Measurements from ENCODE around the gene EML6. TPM values are rescaled to one million over a fixed set of nuclear protein-coding genes. Genes with fewer than 3 reads are reported as not detected.

The EML6 gene
- total and polyA plus RNA-seq, 12 donors: 0.07 to 1.5 (median 0.31) TPM

- Histone ChIP-seq H3K27me3 (no peaks in the 10 kb centered on the region), H3K9me3 (peaks cover 0 to 10% (median 0%) of the 10 kb centered on the region in 11 donors), H3K4me1 (peaks cover 0 to 95% (median 52%) of the 10 kb centered on the region in 9 donors), H3K27ac (no peak overlapping the region), H3K4me3 (no peak overlapping the region), H3K36me3 (peaks cover 0 to 16% (median 0%) of the 10 kb centered on the region in 9 donors)
- ATAC-seq: peak in 7 of 8 donors; percentile 64 to 87 (median 79)
- WGBS, 2 donors: 61 to 68% methylated on average over 6 of the region's 6 CpGs
- peak in 1 of 2 donors; percentile 48 for DNase-seq
- TF ChIP-seq CTCF (IDR thresholded peaks at IDR 0.05): peak; percentile 30 to 79 (median 70)
- intact Hi-C loops (cut with DNase I): loop anchor here in 8 of 10 donors (1.0 to 10.0 kb wide), 11 partner anchors 32 to 207 kb away; partner anchors contain the start of gene RTN4 (in 1 of the 8)
These were observed 291.8 kb downstream of the EML6 start for GRCh38 chr2:55014962-55015939.

DNA sequence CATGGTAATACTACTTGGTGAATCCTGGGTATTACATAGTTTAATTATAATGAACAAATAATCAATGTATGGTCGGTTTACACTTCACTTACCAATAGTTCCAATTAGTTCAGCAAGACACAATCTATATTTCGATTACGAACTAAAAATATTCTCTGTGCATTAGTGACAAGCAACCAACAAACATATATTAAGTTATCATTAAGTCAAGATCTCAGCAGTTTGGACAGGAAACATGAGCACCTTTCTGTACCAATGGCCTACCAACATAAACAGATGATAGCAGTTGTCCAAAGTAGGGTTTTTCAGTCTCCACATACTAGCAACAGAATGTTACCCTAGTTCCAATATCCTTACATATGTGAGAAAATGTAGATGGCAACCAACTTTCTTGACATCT is 294.0 kb downstream of the EML6 start:
- Histone ChIP-seq H3K4me3 (no peak overlapping the region), H3K9me3 (peaks cover 0 to 15% (median 0%) of the 10 kb centered on the region in 11 donors), H3K4me1 (peaks cover 0 to 93% (median 32%) of the 10 kb centered on the region in 9 donors), H3K27ac (no peak overlapping the region), H3K27me3 (no peaks in the 10 kb centered on the region), H3K36me3 (peaks cover 0 to 29% (median 0%) of the 10 kb centered on the region in 9 donors)
- intact Hi-C loops (cut with DNase I): loop anchor here in 6 of 10 donors (2.0 to 10.0 kb wide), 6 partner anchors 35 to 157 kb away; partner anchors contain the start of gene RTN4 (in 1 of the 6)
- no peak for TF ChIP-seq CTCF (IDR thresholded peaks at IDR 0.05)
- ATAC-seq: no peak
- WGBS, 2 donors: 98% methylated on average over 3 of the region's 3 CpGs
- no peak for DNase-seq

DNA sequence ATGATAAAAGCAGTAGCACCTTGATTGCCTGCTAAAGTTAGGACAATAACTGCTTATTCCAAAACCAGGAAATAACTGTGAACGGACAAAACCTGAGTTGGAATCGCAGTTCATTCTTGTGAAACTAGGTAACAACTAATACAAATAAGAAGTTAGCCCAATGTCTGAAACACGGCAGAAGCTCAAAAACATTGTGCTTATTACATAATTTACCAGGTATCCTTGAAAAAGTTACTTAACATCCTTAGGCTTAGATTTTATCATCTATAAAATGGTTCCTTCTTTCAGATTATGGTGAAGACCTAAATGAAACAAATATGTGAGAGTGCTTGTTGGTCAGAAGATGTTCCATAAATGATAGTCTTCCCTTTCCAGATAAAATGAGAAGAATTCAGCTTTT is 294.4 kb downstream of the EML6 start:
- H3K27ac ChIP-seq: no peak overlapping the region
- H3K9me3 ChIP-seq: peaks cover 0 to 15% (median 0%) of the 10 kb centered on the region in 11 donors
- TF ChIP-seq CTCF (IDR thresholded peaks at IDR 0.05): no peak
- intact Hi-C loops (cut with DNase I): loop anchor here in 6 of 10 donors (2.0 to 10.0 kb wide), 6 partner anchors 34 to 157 kb away; partner anchors contain the start of gene RTN4 (in 1 of the 6)
- peaks cover 0 to 29% (median 0%) of the 10 kb centered on the region in 9 donors for H3K36me3 ChIP-seq
- no peak for DNase-seq
- ATAC-seq: no peak
- no peaks in the 10 kb centered on the region for H3K27me3 ChIP-seq
- peaks cover 0 to 91% (median 27%) of the 10 kb centered on the region in 9 donors for H3K4me1 ChIP-seq
- WGBS, 2 donors: 84 to 88% methylated on average over 3 of the region's 3 CpGs
- H3K4me3 ChIP-seq: no peak overlapping the region

- H3K27ac ChIP-seq: peak overlapping the region in 1 of 10 donors; percentile 74
- intact Hi-C loops (cut with DNase I): loop anchor here in 5 of 10 donors (5.0 to 10.0 kb wide), 4 partner anchors 34 to 156 kb away; partner anchors contain the start of gene RTN4 (in 1 of the 5)
- peaks cover 0 to 29% (median 0%) of the 10 kb centered on the region in 9 donors for H3K36me3 ChIP-seq
- TF ChIP-seq CTCF (IDR thresholded peaks at IDR 0.05): no peak
- 95 to 100% methylated on average over 1 of the region's 1 CpG for WGBS, 2 donors
- H3K9me3 ChIP-seq: peaks cover 0 to 15% (median 0%) of the 10 kb centered on the region in 11 donors
- H3K4me3 ChIP-seq: no peak overlapping the region
- DNase-seq (no peak), ATAC-seq (no peak)
- H3K4me1 ChIP-seq: peaks cover 0 to 93% (median 23%) of the 10 kb centered on the region in 9 donors
- H3K27me3 ChIP-seq: no peaks in the 10 kb centered on the region
These were observed 295.2 kb downstream of the EML6 start for GRCh38 chr2:55018619-55019018.

Data from heart right ventricle (tissue), 16 donors.